Liver (tissue), 9 donors: Measurements from ENCODE around the gene ABCC1. TPM values are rescaled to one million over a fixed set of nuclear protein-coding genes. Genes with fewer than 3 reads are reported as not detected.

ENCODE experiments used
- DNase-seq: peaks from one replicate; pipeline ENCODE4 v3.0.0-alpha.2; 2017; ENCODE audit warnings: low spot score
- H3K27ac ChIP-seq, 2 donors: one replicate each; pipeline ENCODE4 v1.7.0; 2013; ENCODE audit warnings: inconsistent platforms in 2 of 2, low read length in 2 of 2, control low read depth in 1 of 2, low read depth in 1 of 2, mild to moderate bottlenecking in 1 of 2
- H3K27me3 ChIP-seq, 4 donors: one replicate each; pipeline versions ENCODE4 v1.6.1 to v1.7.0; 2013; ENCODE audit warnings: low read length in 3 of 4, inconsistent platforms in 1 of 4, mild to moderate bottlenecking in 1 of 4, moderate library complexity in 1 of 4; ENCODE audit not compliant: control insufficient read depth in 4 of 4, insufficient read depth in 4 of 4
- H3K36me3 ChIP-seq, 4 donors: one replicate each; pipeline versions ENCODE4 v1.6.1 to v1.7.0; 2013; ENCODE audit warnings: low read length in 3 of 4, mild to moderate bottlenecking in 3 of 4, low read depth in 1 of 4, moderate library complexity in 1 of 4; ENCODE audit not compliant: control insufficient read depth in 4 of 4, insufficient read depth in 3 of 4
- H3K4me1 ChIP-seq, 4 donors: one replicate each; pipeline versions ENCODE4 v1.6.1 to v1.7.0; 2013; ENCODE audit warnings: low read length in 3 of 4, mild to moderate bottlenecking in 3 of 4, moderate library complexity in 1 of 4; ENCODE audit not compliant: control insufficient read depth in 4 of 4, insufficient read depth in 4 of 4
- H3K4me3 ChIP-seq, 3 donors: one replicate each; pipeline versions ENCODE4 v1.6.1 to v1.7.0; 2013; ENCODE audit warnings: low read length in 3 of 3, control low read depth in 1 of 3, low read depth in 1 of 3, mild to moderate bottlenecking in 1 of 3
- H3K9ac ChIP-seq, 2 donors: one replicate each; pipeline ENCODE4 v1.7.0; 2013; ENCODE audit warnings: low read length in 2 of 2, mild to moderate bottlenecking in 2 of 2, moderate library complexity in 2 of 2, control low read depth in 1 of 2, low read depth in 1 of 2
- H3K9me3 ChIP-seq, 4 donors: one replicate each; pipeline versions ENCODE4 v1.6.1 to v1.7.0; 2013; ENCODE audit warnings: low read length in 3 of 4; ENCODE audit not compliant: control insufficient read depth in 4 of 4
- ATF3 ChIP-seq: IDR thresholded peaks from 2 replicates; pipeline ENCODE4 v1.6.1; 2016; ENCODE audit warnings: antibody characterized with exemption
- CTCF ChIP-seq: fragments of 150-350 bp; IDR thresholded peaks from 2 replicates; pipeline ENCODE4 v1.5.1; 2017; ENCODE audit warnings: improper control_type of control experiment, low read depth, low read length; ENCODE audit not compliant: missing input control
- EGR1 ChIP-seq, 2 donors: IDR thresholded peaks; 2 replicates each; pipeline ENCODE4 v1.6.1; 2016 to 2018; ENCODE audit warnings: antibody characterized with exemption in 2 of 2, low read depth in 2 of 2
- FOXA1 ChIP-seq: IDR thresholded peaks from 2 replicates; pipeline ENCODE4 v1.6.1; 2016; ENCODE audit warnings: antibody characterized with exemption
- FOXA2 ChIP-seq: IDR thresholded peaks from 2 replicates; pipeline ENCODE4 v1.6.1; 2016; ENCODE audit warnings: antibody characterized with exemption
- GABPA ChIP-seq, 2 donors: IDR thresholded peaks in 1 of 2; conservative IDR thresholded peaks in 1 of 2; 2 replicates each; pipeline ENCODE4 v1.6.1; 2016; ENCODE audit warnings: antibody characterized with exemption in 2 of 2, mild to moderate bottlenecking in 1 of 2, moderate library complexity in 1 of 2
- HNF4A ChIP-seq, 2 donors: conservative IDR thresholded peaks; 2 replicates each; pipeline ENCODE4 v1.6.1; 2016; ENCODE audit warnings: antibody characterized with exemption in 2 of 2, mild to moderate bottlenecking in 2 of 2
- HNF4G ChIP-seq: IDR thresholded peaks from 2 replicates; pipeline ENCODE4 v1.6.1; 2016; ENCODE audit warnings: antibody characterized with exemption
- JUND ChIP-seq, 2 donors: IDR thresholded peaks; 2 replicates each; pipeline ENCODE4 v1.6.1; 2016; ENCODE audit warnings: antibody characterized with exemption in 2 of 2
- MAX ChIP-seq: IDR thresholded peaks from 2 replicates; pipeline ENCODE4 v1.6.1; 2016; ENCODE audit warnings: antibody characterized with exemption
- NR2F2 ChIP-seq: IDR thresholded peaks from 2 replicates; pipeline ENCODE4 v1.6.1; 2016; ENCODE audit warnings: antibody characterized with exemption
- RAD21 ChIP-seq, 2 donors: IDR thresholded peaks; 2 replicates each; pipeline ENCODE4 v1.6.1; 2016; ENCODE audit warnings: antibody characterized with exemption in 2 of 2, mild to moderate bottlenecking in 2 of 2
- REST ChIP-seq: IDR thresholded peaks from 2 replicates; pipeline ENCODE4 v1.6.1; 2016; ENCODE audit warnings: antibody characterized with exemption, mild to moderate bottlenecking
- RXRA ChIP-seq, 2 donors: IDR thresholded peaks; 2 replicates each; pipeline ENCODE4 v1.6.1; 2017 to 2018; ENCODE audit warnings: antibody characterized with exemption in 2 of 2, mild to moderate bottlenecking in 1 of 2
- SP1 ChIP-seq: IDR thresholded peaks from 2 replicates; pipeline ENCODE4 v1.6.1; 2018; ENCODE audit warnings: antibody characterized with exemption, mild to moderate bottlenecking
- TAF1 ChIP-seq: conservative IDR thresholded peaks from 2 replicates; pipeline ENCODE4 v1.6.1; 2016; ENCODE audit warnings: antibody characterized with exemption, mild to moderate bottlenecking
- YY1 ChIP-seq: IDR thresholded peaks from 2 replicates; pipeline ENCODE4 v1.6.1; 2016; ENCODE audit warnings: antibody characterized with exemption, mild to moderate bottlenecking
- WGBS: extraction: QIAGEN DNeasy Blood & Tissue Kit; methylation state at CpG from one replicate; pipeline ENCODE4 v1.1.7; 2013; 5-methylcytosine and 5-hydroxymethylcytosine counted together
- polyA plus RNA-seq, 2 donors: library from polyadenylated mRNA; stranded (reverse) in 1 of 2; unstranded in 1 of 2; fragments of 200-250 nt in 1 of 2; fragments of >200 nt in 1 of 2; fragmentation: Nextera tagmentation in 1 of 2; extraction: Ambion mirVana in 1 of 2; gene quantifications; one replicate each; pipeline versions ENCODE4 v1.2.1 to v1.2.3, GENCODE V29; 2013 to 2015
- total RNA-seq, 2 donors: library from RNA; depleted of rRNA; stranded (reverse); fragments of >200 nt; gene quantifications; one replicate each; pipeline ENCODE4 v1.2.3, GENCODE V29; 2014
- donor health status: healthy.
- donor health status: healthy.
- donor health status: healthy.
- donor health status: healthy.
- donor health status: healthy.

Gene ABCC1
- total and polyA plus RNA-seq, 4 donors = 0.85 to 7.7 (median 4.2) TPM

GRCh38 chr16:15967655-15968315, 18.4 kb downstream of the ABCC1 start:
- Histone ChIP-seq H3K27me3 (no peaks in the 10 kb centered on the region), H3K9ac (no peak overlapping the region), H3K9me3 (peaks cover 0 to 7% (median 4%) of the 10 kb centered on the region in 4 donors), H3K36me3 (no peaks in the 10 kb centered on the region), H3K4me1 (no peaks in the 10 kb centered on the region), H3K4me3 (no peak overlapping the region), H3K27ac (no peak overlapping the region)
- WGBS = 89% methylated on average over 11 of the region's 11 CpGs
- no peak for TF ChIP-seq RAD21 (IDR thresholded peaks at IDR 0.05)
- TF ChIP-seq YY1 = no peak
- TF ChIP-seq REST = no peak
- no peak for DNase-seq

- WGBS = 82% methylated on average over 3 of the region's 3 CpGs
- Histone ChIP-seq H3K4me3 (no peak overlapping the region), H3K27ac (no peak overlapping the region), H3K27me3 (no peaks in the 10 kb centered on the region), H3K36me3 (no peaks in the 10 kb centered on the region), H3K4me1 (no peaks in the 10 kb centered on the region), H3K9me3 (peaks cover 0 to 7% (median 4%) of the 10 kb centered on the region in 4 donors), H3K9ac (no peak overlapping the region)
- no peak for TF ChIP-seq GABPA (IDR thresholded peaks at IDR 0.05 in 1 of 2, conservative IDR thresholded peaks at IDR 0.05 in 1 of 2)
- TF ChIP-seq FOXA1 = no peak
- no peak for TF ChIP-seq REST
- TF ChIP-seq HNF4G = no peak
- no peak for TF ChIP-seq NR2F2
- no peak for TF ChIP-seq HNF4A (conservative IDR thresholded peaks at IDR 0.05)
- no peak for DNase-seq
Observed at GRCh38 chr16:15970202-15970601, 20.8 kb downstream of the ABCC1 start.

- no peak overlapping the region for H3K4me3 ChIP-seq
- peaks cover 0 to 7% (median 4%) of the 10 kb centered on the region in 4 donors for H3K9me3 ChIP-seq
- 89% methylated on average over 7 of the region's 7 CpGs for WGBS
- H3K36me3 ChIP-seq = no peaks in the 10 kb centered on the region
- DNase-seq = no peak
- no peak overlapping the region for H3K27ac ChIP-seq
- no peaks in the 10 kb centered on the region for H3K27me3 ChIP-seq
- no peaks in the 10 kb centered on the region for H3K4me1 ChIP-seq
- H3K9ac ChIP-seq = no peak overlapping the region
- TF ChIP-seq FOXA2 (no peak), RXRA (IDR thresholded peaks at IDR 0.05) (no peak), EGR1 (IDR thresholded peaks at IDR 0.05; ENCODE audit: low read depth in 2 of 2) (no peak), ATF3 (no peak), RAD21 (IDR thresholded peaks at IDR 0.05) (no peak), MAX (no peak), JUND (IDR thresholded peaks at IDR 0.05) (no peak), FOXA1 (no peak), GABPA (IDR thresholded peaks at IDR 0.05 in 1 of 2, conservative IDR thresholded peaks at IDR 0.05 in 1 of 2) (no peak), NR2F2 (no peak), TAF1 (no peak), CTCF (no peak), HNF4A (conservative IDR thresholded peaks at IDR 0.05) (no peak), YY1 (no peak), SP1 (no peak)
Observed at GRCh38 chr16:15970743-15971439, 21.5 kb downstream of the ABCC1 start.
